PC-3 (cell line): Measurements from ENCODE around the gene ETS1. TPM values are rescaled to one million over a fixed set of nuclear protein-coding genes. Genes with fewer than 3 reads are reported as not detected.

Experiments used
- ATAC-seq: fragments of 200-7000 bp; cut with Tn5 transposase; 2 replicates; pipeline ENCODE4 v1.9.1; 2020; ENCODE audit warnings: mild to moderate bottlenecking, moderate library complexity
- BruUV-seq: library from RNA; stranded (reverse); fragments of 400-500 nt; replicated peaks from 2 replicates; lab custom pipeline; 2021; lab: Mats Ljungman, UMichigan
- CTCF ChIA-PET: fragments of 300-600 bp; sonication (Branson Sonifier 250); formaldehyde crosslinking; loops from one replicate; lab custom pipeline; 2022; ENCODE audit warnings: antibody characterized with exemption; lab: Charles Lee
- POLR2A ChIA-PET: fragments of 300-600 bp; sonication (Branson Sonifier 250); formaldehyde crosslinking; loops from one replicate; lab custom pipeline; 2022; ENCODE audit warnings: antibody characterized with exemption; ENCODE audit not compliant: unreplicated experiment; lab: Charles Lee
- DNase-seq: peaks from one replicate; pipeline ENCODE4 v3.0.0-alpha.2; 2015
- H2AFZ ChIP-seq: fragments of 300-600 bp; sonication (generic); 2 replicates; pipeline ENCODE4 v1.6.0; 2016; ENCODE audit warnings: antibody characterized with exemption, low read length
- H3F3A ChIP-seq: fragments of 300-600 bp; sonication (generic); one replicate; pipeline ENCODE4 v1.6.0; 2017; ENCODE audit warnings: antibody characterized with exemption, low read length, control low read depth, mild to moderate bottlenecking; ENCODE audit not compliant: unreplicated experiment
- H3K27ac ChIP-seq: fragments of 300-600 bp; sonication (generic); 2 replicates; pipeline ENCODE4 v1.5.1; 2016; ENCODE audit warnings: mild to moderate bottlenecking, low read length
- H3K27me3 ChIP-seq: fragments of 300-600 bp; sonication (generic); 2 replicates; pipeline ENCODE4 v1.6.1; 2016; ENCODE audit warnings: low read length, mixed read lengths
- H3K36me3 ChIP-seq: fragments of 300-600 bp; sonication (generic); 2 replicates; pipeline ENCODE4 v1.6.1; 2016; ENCODE audit warnings: low read depth, mixed run types, low read length, mixed read lengths
- H3K4me1 ChIP-seq: fragments of 300-600 bp; sonication (generic); 2 replicates; pipeline ENCODE4 v1.5.1; 2016; ENCODE audit warnings: low read length; ENCODE audit not compliant: insufficient read depth
- H3K4me2 ChIP-seq: fragments of 300-600 bp; sonication (generic); 2 replicates; pipeline ENCODE4 v1.6.0; 2016; ENCODE audit warnings: low read length
- H3K4me3 ChIP-seq: fragments of 300-600 bp; sonication (generic); 2 replicates; pipeline ENCODE4 v1.5.1; 2016; ENCODE audit warnings: mild to moderate bottlenecking, low read length, mixed read lengths
- H3K79me2 ChIP-seq: fragments of 300-600 bp; sonication (generic); 2 replicates; pipeline ENCODE4 v1.6.1; 2017; ENCODE audit warnings: low read length, mixed read lengths
- H3K9ac ChIP-seq: fragments of 300-600 bp; sonication (generic); 2 replicates; pipeline ENCODE4 v1.6.0; 2016; ENCODE audit warnings: mild to moderate bottlenecking, low read length
- H3K9me2 ChIP-seq: fragments of 300-600 bp; sonication (generic); replicated peaks from 2 replicates; pipeline ENCODE4 v1.6.1; 2016; ENCODE audit warnings: mixed run types, low read length, mixed read lengths
- H3K9me3 ChIP-seq: fragments of 300-600 bp; sonication (generic); 2 replicates; pipeline ENCODE4 v1.6.1; 2016; ENCODE audit warnings: low read length, mixed read lengths
- H4K20me1 ChIP-seq: fragments of 300-600 bp; sonication (generic); 2 replicates; pipeline ENCODE4 v1.6.1; 2016; ENCODE audit warnings: low read length, mixed read lengths
- CTCF ChIP-seq: fragments of 300-600 bp; sonication (generic); conservative IDR thresholded peaks from 2 replicates; pipeline ENCODE4 v1.5.1; 2017; ENCODE audit warnings: antibody characterized with exemption, low read depth, mild to moderate bottlenecking, low read length
- EZH2 ChIP-seq: fragments of 300-600 bp; sonication (generic); IDR thresholded peaks from one replicate; pipeline ENCODE4 v1.6.1; 2017; ENCODE audit warnings: antibody characterized with exemption, mild to moderate bottlenecking, low read length; ENCODE audit not compliant: unreplicated experiment
- EZH2phosphoT487 ChIP-seq: fragments of 300-600 bp; sonication (generic); IDR thresholded peaks from 2 replicates; pipeline ENCODE4 v1.6.1; 2018; ENCODE audit warnings: mild to moderate bottlenecking, antibody characterized with exemption, low read length, borderline replicate concordance
- intact Hi-C: fragments of 100-400 bp; cut with micrococcal nuclease; formaldehyde crosslinking; loops from 2 replicates; pipeline ENCODE4 v1.9.0; 2023
- total RNA-seq: library from RNA; depleted of rRNA; stranded (reverse); fragments of >200 nt; gene quantifications from 2 replicates; pipeline ENCODE4 v1.2.3, GENCODE V29; 2014

The ETS1 gene
- total RNA-seq, 1 experiment from 2014 or later, result 52.0 TPM

DNA sequence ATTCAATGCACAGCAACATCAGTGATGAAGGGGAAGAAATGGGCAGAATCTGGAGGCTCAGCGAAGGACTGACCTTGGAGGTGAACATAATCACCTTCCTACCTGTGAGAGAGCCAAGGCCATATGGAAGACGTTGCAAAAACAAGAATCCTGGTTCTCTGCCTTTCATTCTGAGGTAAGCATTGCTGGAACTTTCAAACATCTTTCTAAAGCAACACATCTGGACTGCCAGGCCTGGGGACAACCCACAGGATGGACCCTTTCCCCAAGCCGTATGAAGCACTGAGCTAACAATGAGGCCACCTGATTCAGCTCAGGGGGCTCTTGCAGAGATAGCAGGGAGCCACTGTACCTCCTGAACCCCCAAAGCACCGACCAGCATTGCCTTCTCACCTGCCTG lies 70.5 kb downstream of the ETS1 start:
- no peak for TF ChIP-seq CTCF
- no peak for TF ChIP-seq EZH2
- TF ChIP-seq EZH2phosphoT487, result no peak
- Histone ChIP-seq H3K79me2 (peaks cover 100% of the 10 kb centered on the region), H2AFZ (no peak overlapping the region), H3K9ac (no peak overlapping the region), H4K20me1 (peaks cover 73% of the 10 kb centered on the region), H3K27me3 (no peaks in the 10 kb centered on the region), H3K9me3 (no peaks in the 10 kb centered on the region), H3F3A (no peaks in the 10 kb centered on the region), H3K36me3 (peaks cover 18% of the 10 kb centered on the region), H3K4me1 (peaks cover 53% of the 10 kb centered on the region), H3K9me2 (no peaks in the 10 kb centered on the region), H3K27ac (no peak overlapping the region), H3K4me2 (peak overlapping the region; percentile 84), H3K4me3 (peak overlapping the region; percentile 77)
- ATAC-seq (no peak), DNase-seq (no peak)
- intact Hi-C loops, result loop anchor here (5.0 kb wide), 2 partner anchors 35 to 70 kb away; no protein-coding TSS in a partner anchor
- ChIA-PET POLR2A (interaction anchor here (0.6 to 1.1 kb wide), 3 partner anchors 15 to 228 kb away, joined by 3 to 4 read pairs (median 4); no protein-coding TSS in a partner anchor), CTCF (interaction anchor here (1.6 kb wide), 1 partner anchor 114 kb away, joined by 5 read pairs; no protein-coding TSS in a partner anchor)
- BruUV-seq, result no TSS peak

DNA sequence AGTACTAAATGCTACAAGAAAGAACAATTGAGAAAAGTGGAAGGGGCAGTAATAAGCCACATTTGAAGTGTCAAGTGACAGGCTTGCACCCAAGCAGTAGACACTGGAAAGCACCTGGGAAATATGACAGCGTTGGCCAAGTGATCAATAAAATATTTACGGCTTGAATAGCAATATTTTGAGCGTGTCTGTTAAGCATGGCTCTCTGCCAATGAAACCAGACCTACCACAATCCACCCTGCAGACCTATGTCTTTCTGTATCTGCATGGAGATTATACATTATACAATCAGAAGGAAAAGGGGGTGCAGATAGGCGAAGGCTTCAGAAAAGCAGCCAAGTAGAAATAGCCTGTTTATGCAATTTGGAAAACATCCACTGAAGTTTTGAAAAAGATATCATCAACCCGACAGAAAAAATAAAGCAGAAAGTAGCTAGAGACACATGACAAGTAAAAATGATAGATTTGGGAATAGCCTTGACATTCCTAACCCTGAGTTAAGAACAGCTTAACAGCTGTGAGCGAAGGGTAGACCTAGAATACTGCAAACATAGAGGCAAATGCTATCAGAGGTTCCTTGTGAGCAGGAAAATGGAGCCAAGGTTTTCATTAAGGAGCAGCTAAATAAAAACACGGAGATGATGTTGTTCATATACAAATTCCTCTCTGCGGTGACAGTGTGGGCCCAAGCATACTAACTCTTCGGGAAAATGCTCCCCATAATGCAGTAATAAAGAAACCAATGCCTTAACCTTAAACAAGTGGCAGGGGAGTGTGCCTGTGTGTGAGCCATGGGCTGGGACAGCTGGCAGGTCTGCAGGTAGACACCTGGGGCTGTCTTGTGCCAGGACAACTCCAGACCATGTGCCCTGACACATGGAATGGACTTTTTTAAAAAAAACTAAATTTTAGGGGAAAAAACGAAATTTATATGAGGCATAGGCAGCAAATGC lies 71.3 kb downstream of the ETS1 start:
- Histone ChIP-seq H3K79me2 (peaks cover 100% of the 10 kb centered on the region), H3K27me3 (no peaks in the 10 kb centered on the region), H3K27ac (no peak overlapping the region), H3K36me3 (peaks cover 18% of the 10 kb centered on the region), H3F3A (no peaks in the 10 kb centered on the region), H3K4me3 (peak overlapping the region; percentile 77), H2AFZ (no peak overlapping the region), H3K9me2 (no peaks in the 10 kb centered on the region), H3K4me1 (peaks cover 60% of the 10 kb centered on the region), H3K9me3 (no peaks in the 10 kb centered on the region), H3K4me2 (peak overlapping the region; percentile 84), H3K9ac (no peak overlapping the region), H4K20me1 (peaks cover 70% of the 10 kb centered on the region)
- CTCF ChIA-PET, result interaction anchor here (0.5 kb wide), 1 partner anchor 365 kb away, joined by 11 read pairs; no protein-coding TSS in a partner anchor
- DNase-seq (no peak), ATAC-seq (no peak)
- POLR2A ChIA-PET, result interaction anchor here (0.6 to 0.7 kb wide), 3 partner anchors 15 to 227 kb away, joined by 3 to 4 read pairs (median 4); no protein-coding TSS in a partner anchor
- TF ChIP-seq EZH2phosphoT487 (no peak), CTCF (no peak)
- BruUV-seq, result no TSS peak
- intact Hi-C loops, result loop anchor here (5.0 kb wide), 2 partner anchors 34 to 69 kb away; no protein-coding TSS in a partner anchor
